K562 (cell line): Measurements from ENCODE around the gene N4BP2. TPM values are rescaled to one million over a fixed set of nuclear protein-coding genes. Genes with fewer than 3 reads are reported as not detected.

ENCODE experiments used
- ATAC-seq: fragments of 200-7000 bp; cut with Tn5 transposase; 3 replicates; pipeline ENCODE4 v1.9.1; 2020; ENCODE audit warnings: moderate library complexity
- BruUV-seq: library from RNA; stranded (reverse); fragments of 400-500 nt; replicated peaks from 2 replicates; lab custom pipeline; 2021; lab: Mats Ljungman, UMichigan
- CTCF ChIA-PET: fragments of 300-600 bp; formaldehyde crosslinking; extraction: SDS; loops from one replicate; lab custom pipeline; 2021; ENCODE audit warnings: low intra/inter-chr PET ratio; lab: Yijun Ruan, JAX
- POLR2A ChIA-PET: fragments of 300-600, 350-650 bp; sonication (Branson Sonifier 250); formaldehyde crosslinking; extraction: SDS; loops from one replicate; lab custom pipeline; 2021; ENCODE audit warnings: antibody characterized with exemption, inconsistent platforms; lab: Yijun Ruan, JAX
- DNase-seq, 4 experiments: peaks; one replicate each; pipeline versions ENCODE4 v3.0.0 to v3.0.0-alpha.2; 2011 to 2018; ENCODE audit warnings: low spot score in 3 of 4, mixed read lengths in 3 of 4; ENCODE audit errors: extremely low read depth in 1 of 4
- FAIRE-seq: peaks from 2 replicates; lab custom pipeline; 2011; peaks lifted over from hg19 to GRCh38; lab: Jason Lieb, UNC
- H2AFZ ChIP-seq: 2 replicates; pipeline ENCODE4 v1.6.0; 2011; ENCODE audit warnings: low read depth, low read length, control low read depth, inconsistent platforms
- H3K27ac ChIP-seq: fragments of 200-600 bp; 3 replicates; pipeline ENCODE4 v1.8.0; 2011; ENCODE audit warnings: low read depth, mild to moderate bottlenecking, control low read depth, inconsistent platforms, low read length, moderate library complexity, mixed read lengths; ENCODE audit errors: extremely low read depth
- H3K27me3 ChIP-seq, 2 experiments: fragments of 300-600 bp in 1 of 2; 2 replicates in 1 of 2; 3 replicates in 1 of 2; pipeline versions ENCODE4 v1.6.0 to v1.8.0; 2011; ENCODE audit warnings: inconsistent platforms in 2 of 2, low read length in 2 of 2, mild to moderate bottlenecking in 1 of 2, mixed read lengths in 1 of 2, moderate library complexity in 1 of 2; ENCODE audit not compliant: control insufficient read depth in 2 of 2, insufficient read depth in 2 of 2
- H3K36me3 ChIP-seq: fragments of 300-600 bp; 3 replicates; pipeline ENCODE4 v1.8.0; 2011; ENCODE audit warnings: mild to moderate bottlenecking, low read length, inconsistent platforms; ENCODE audit not compliant: control insufficient read depth, insufficient read depth
- H3K4me1 ChIP-seq, 2 experiments: fragments of 200-600 bp in 1 of 2; replicated peaks in 1 of 2; 2 replicates in 1 of 2; 3 replicates in 1 of 2; pipeline versions ENCODE4 v1.5.1 to v1.8.0; 2011; ENCODE audit warnings: inconsistent platforms in 2 of 2, low read length in 2 of 2, mild to moderate bottlenecking in 1 of 2, mixed read lengths in 1 of 2, moderate library complexity in 1 of 2; ENCODE audit not compliant: control insufficient read depth in 2 of 2, insufficient read depth in 2 of 2
- H3K4me2 ChIP-seq: 2 replicates; pipeline ENCODE4 v1.6.1; 2011; ENCODE audit warnings: low read length, control low read depth, inconsistent platforms, mixed read lengths; ENCODE audit not compliant: insufficient read depth
- H3K4me3 ChIP-seq: fragments of 200-600 bp; sonication (generic), shearing (Covaris generic); 2 replicates; pipeline ENCODE4 v1.5.1; 2016; ENCODE audit warnings: control low read depth, inconsistent platforms
- H3K79me2 ChIP-seq: fragments of 200-600 bp; 3 replicates; pipeline ENCODE4 v1.8.0; 2011; ENCODE audit warnings: low read length, inconsistent platforms; ENCODE audit not compliant: control insufficient read depth, insufficient read depth
- H3K9ac ChIP-seq, 2 experiments: 2 replicates each; pipeline versions ENCODE4 v1.6.0 to v1.6.1; 2011; ENCODE audit warnings: low read depth in 2 of 2, low read length in 2 of 2, control low read depth in 1 of 2, inconsistent platforms in 1 of 2, mild to moderate bottlenecking in 1 of 2, mixed read lengths in 1 of 2; ENCODE audit not compliant: insufficient read depth in 1 of 2
- H3K9me1 ChIP-seq: one replicate; pipeline ENCODE4 v1.6.0; 2011; ENCODE audit warnings: inconsistent platforms, mild to moderate bottlenecking, low read length, moderate library complexity; ENCODE audit not compliant: control insufficient read depth, insufficient read depth
- H3K9me3 ChIP-seq: replicated peaks from 2 replicates; pipeline ENCODE4 v1.5.1; 2011; ENCODE audit warnings: low read depth, low read length, inconsistent platforms; ENCODE audit not compliant: control insufficient read depth, insufficient read depth
- H4K20me1 ChIP-seq: replicated peaks from 2 replicates; pipeline ENCODE4 v1.6.1; 2011; ENCODE audit warnings: low read length, inconsistent platforms, mixed read lengths; ENCODE audit not compliant: control insufficient read depth, insufficient read depth
- CEBPZ ChIP-seq: fragments of 150-350 bp; IDR thresholded peaks from 2 replicates; pipeline ENCODE4 v1.6.1; 2014; ENCODE audit warnings: low read depth, mild to moderate bottlenecking, low read length, borderline replicate concordance
- CHCHD3 ChIP-seq: fragments of 250-450 bp; sonication (Bioruptor Pico); IDR thresholded peaks from 2 replicates; pipeline ENCODE4 v2.1.2; 2022; ENCODE audit warnings: mild to moderate bottlenecking
- IFI16 ChIP-seq: fragments of 250-450 bp; sonication (Bioruptor Pico); IDR thresholded peaks from 2 replicates; pipeline ENCODE4 v2.1.2; 2022; ENCODE audit warnings: mild to moderate bottlenecking, inconsistent platforms
- NONO ChIP-seq, 2 experiments: fragments of 200-400 bp in 1 of 2; fragments of 450-650 bp in 1 of 2; formaldehyde crosslinking in 1 of 2; IDR thresholded peaks; 2 replicates each; pipeline ENCODE4 v1.6.1; 2017; ENCODE audit warnings: low read depth in 2 of 2, mild to moderate bottlenecking in 2 of 2, moderate library complexity in 2 of 2, low read length in 1 of 2
- PHF21A ChIP-seq: fragments of 450-650 bp; IDR thresholded peaks from 2 replicates; pipeline ENCODE4 v1.6.1; 2017; ENCODE audit warnings: low read depth, borderline replicate concordance
- POLR3G ChIP-seq: IDR thresholded peaks from 2 replicates; pipeline ENCODE4 v1.6.1; 2011; ENCODE audit not compliant: insufficient read length, insufficient replicate concordance; ENCODE audit errors: extremely low read depth
- RBBP5 ChIP-seq: fragments of 200-600 bp; sonication (generic); IDR thresholded peaks from 2 replicates; pipeline ENCODE4 v1.6.1; 2012; ENCODE audit warnings: borderline replicate concordance, mild to moderate bottlenecking, low read length, control low read depth, inconsistent platforms; ENCODE audit not compliant: insufficient read depth, poor library complexity, severe bottlenecking
- RBM25 ChIP-seq: fragments of 200-400 bp; formaldehyde crosslinking; IDR thresholded peaks from 2 replicates; pipeline ENCODE4 v1.6.1; 2018; ENCODE audit warnings: low read length, low read depth, moderate library complexity; ENCODE audit not compliant: severe bottlenecking
- RUNX1 ChIP-seq: sonication (generic); IDR thresholded peaks from 2 replicates; pipeline ENCODE4 v1.6.1; 2016; ENCODE audit warnings: antibody characterized with exemption, low read depth
- ZNF121 ChIP-seq: sonication (generic); formaldehyde crosslinking; conservative IDR thresholded peaks from 2 replicates; pipeline ENCODE4 v1.8.0; 2022; ENCODE audit warnings: missing genetic modification reagents
- WGBS: fragments of 100-300 bp; shearing (Covaris generic); methylation state at CpG from one replicate; pipeline ENCODE4 v1.1.6; 2016; ENCODE audit warnings: low coverage, mixed read lengths; ENCODE audit not compliant: insufficient coverage; ENCODE audit errors: missing lambda C conversion rate; 5-methylcytosine and 5-hydroxymethylcytosine counted together
- in situ Hi-C: fragments of 300-500 bp; cut with MboI; formaldehyde crosslinking; loops from 4 replicates; pipeline ENCODE4 v1.15.0; 2018; ENCODE audit warnings: inconsistent platforms, mixed read lengths
- intact Hi-C: fragments of 100-400 bp; cut with micrococcal nuclease; formaldehyde crosslinking; loops from 2 replicates; pipeline ENCODE4 v1.14.2; 2022
- polyA plus RNA-seq, 8 experiments: library from polyadenylated mRNA; depleted of rRNA in 4 of 8; stranded (reverse) in 5 of 8; unstranded in 3 of 8; fragments of >200 nt; fragmentation: Nextera tagmentation in 2 of 8; fragmentation: Illumina TruSeq in 1 of 8; extraction: Ambion mirVana in 2 of 8; extraction: Trizol in 1 of 8; gene quantifications; 2 replicates each; pipeline versions ENCODE4 v1.2.1 to v1.2.3, GENCODE V29; 2011 to 2014; ENCODE audit warnings: inconsistent platforms in 1 of 8, missing spikeins in 1 of 8
- total RNA-seq, 7 experiments: library from RNA; depleted of rRNA in 6 of 7; stranded (reverse); fragments of >200 nt in 6 of 7; fragmentation: Illumina TruSeq in 2 of 7; extraction: Trizol in 2 of 7; gene quantifications; 2 replicates each; pipeline versions ENCODE4 v1.2.1 to v1.2.3, GENCODE V29; 2011 to 2021; ENCODE audit warnings: low replicate concordance in 1 of 7

Gene N4BP2
- total and polyA plus RNA-seq, 9 of the 15 experiments (the other 6 are each of a cell fraction or from before 2014, with no cell fraction given): 2.7 to 12.6 (median 7.6) TPM

GRCh38 chr4:40016007-40016406, 40.6 kb upstream of the N4BP2 start:
- ChIA-PET POLR2A (no interaction called here), CTCF (no interaction called here)
- Histone ChIP-seq H3K9ac (no peak overlapping the region), H3K27me3 (no peaks in the 10 kb centered on the region), H2AFZ (no peak overlapping the region), H3K9me3 (no peaks in the 10 kb centered on the region), H3K36me3 (no peaks in the 10 kb centered on the region), H3K4me3 (no peak overlapping the region), H3K4me1 (peaks cover 0 to 4% of the 10 kb centered on the region in 2 experiments; a peak in 2 of 5 replicates), H4K20me1 (no peaks in the 10 kb centered on the region), H3K27ac (no peak overlapping the region), H3K79me2 (no peaks in the 10 kb centered on the region), H3K4me2 (no peak overlapping the region), H3K9me1 (no peaks in the 10 kb centered on the region)
- no peak for FAIRE-seq
- DNase-seq: no peak
- ATAC-seq: no peak
- in situ Hi-C loops (no loop called here), intact Hi-C loops (no loop called here)
- 22% methylated on average over 1 of the region's 2 CpGs for WGBS
- no TSS peak for BruUV-seq
- TF ChIP-seq ZNF121 (CRISPR knock-in tag): peak; percentile 80
- peak; percentile 10 for TF ChIP-seq RBM25
- no peak for TF ChIP-seq RBBP5
- no peak for TF ChIP-seq RUNX1
- TF ChIP-seq, all 486 proteins: peak for 2

GRCh38 chr4:40020221-40020620, 36.4 kb upstream of the N4BP2 start:
- WGBS: 17% methylated on average over 15 of the region's 15 CpGs
- ChIA-PET CTCF (no interaction called here), POLR2A (interaction anchor here (1.3 to 1.4 kb wide), 2 partner anchors 13 to 16 kb away, joined by 3 to 6 read pairs; no protein-coding TSS in a partner anchor)
- H3K9ac ChIP-seq: no peak overlapping the region; a peak in 1 of 4 replicates
- H3K9me1 ChIP-seq: no peaks in the 10 kb centered on the region
- H2AFZ ChIP-seq: no peak overlapping the region
- no peaks in the 10 kb centered on the region for H3K27me3 ChIP-seq
- in situ Hi-C loops: no loop called here
- no peak for DNase-seq
- no peak overlapping the region for H3K4me2 ChIP-seq
- H4K20me1 ChIP-seq: no peaks in the 10 kb centered on the region
- intact Hi-C loops: no loop called here
- H3K4me3 ChIP-seq: no peak overlapping the region
- H3K4me1 ChIP-seq: peaks cover 0 to 4% of the 10 kb centered on the region in 2 experiments; a peak in 2 of 5 replicates
- ATAC-seq: no peak
- no peak for FAIRE-seq
- no TSS peak for BruUV-seq
- no peaks in the 10 kb centered on the region for H3K79me2 ChIP-seq
- no peaks in the 10 kb centered on the region for H3K36me3 ChIP-seq
- H3K27ac ChIP-seq: no peak overlapping the region
- no peaks in the 10 kb centered on the region for H3K9me3 ChIP-seq
- TF ChIP-seq POLR3G (no peak), CHCHD3 (CRISPR knock-in tag) (no peak), CEBPZ (no peak), IFI16 (CRISPR knock-in tag) (no peak), PHF21A (no peak), NONO (IDR thresholded peaks at IDR 0.05; ENCODE audit: low read depth in 2 of 2, low read length in 1 of 2) (no peak)
